ENCODE measurements around the gene NUP133.
"Not testable (repeated sequence)": the region's sequence is repeated elsewhere in the genome, so short reads cannot be mapped to it uniquely, and the experiment has no call there.

The NUP133 gene

GRCh38 chr1:229448354-229448753 is 59.8 kb downstream of the NUP133 start:
- DNase-seq: no peak

GRCh38 chr1:229447809-229448252 is 60.3 kb downstream of the NUP133 start:
- no peak for DNase-seq

GRCh38 chr1:229445828-229446227 is 62.3 kb downstream of the NUP133 start:
- no peak for DNase-seq

- no peak for DNase-seq
Measured at GRCh38 chr1:229440851-229441537, 67.1 kb downstream of the NUP133 start.

GRCh38 chr1:229438021-229438420 is 70.1 kb downstream of the NUP133 start:
- DNase-seq: no peak

GRCh38 chr1:229437443-229437842 is 70.7 kb downstream of the NUP133 start:
- no peak for DNase-seq

GRCh38 chr1:229436201-229436600 is 71.9 kb downstream of the NUP133 start:
- no peak for DNase-seq

GRCh38 chr1:229434641-229435051 is 73.5 kb downstream of the NUP133 start:
- no peak for DNase-seq

GRCh38 chr1:229434005-229434640 is 74.0 kb downstream of the NUP133 start, which contains the start of gene ACTA1:
Gene ACTA1, minus strand, starts transcription at chr1:229434094. Its CDS starts 979 bp downstream, at chr1:229433115.
- no peak for DNase-seq

- no peak for DNase-seq
Measured at GRCh38 chr1:229433364-229434004, 74.7 kb downstream of the NUP133 start.

GRCh38 chr1:229432905-229433304 is 75.2 kb downstream of the NUP133 start:
- no peak for DNase-seq

GRCh38 chr1:229432116-229432461 is 76.1 kb downstream of the NUP133 start:
- no peak for DNase-seq

GRCh38 chr1:229431284-229432115 is 76.6 kb downstream of the NUP133 start:
- no peak for DNase-seq

GRCh38 chr1:229430761-229431283 is 77.3 kb downstream of the NUP133 start:
- no peak for DNase-seq

- DNase-seq: no peak
Measured at GRCh38 chr1:229428256-229428655, 79.9 kb downstream of the NUP133 start.

- DNase-seq: no peak
Measured at GRCh38 chr1:229427572-229427971, 80.6 kb downstream of the NUP133 start.

- no peak for DNase-seq
Measured at GRCh38 chr1:229425564-229426159, 82.5 kb downstream of the NUP133 start.

GRCh38 chr1:229420765-229421164 is 87.4 kb downstream of the NUP133 start:
- no peak for DNase-seq

GRCh38 chr1:229420224-229420623 is 87.9 kb downstream of the NUP133 start:
- DNase-seq: no peak

- not testable (repeated sequence) for DNase-seq
Measured at GRCh38 chr1:229418586-229418985, 89.6 kb downstream of the NUP133 start.

GRCh38 chr1:229412810-229413209 is 95.3 kb downstream of the NUP133 start:
- DNase-seq: not testable (repeated sequence)

- no peak for DNase-seq
Measured at GRCh38 chr1:229412056-229412455, 96.1 kb downstream of the NUP133 start.
